Measurements from ENCODE around the gene TGFB1I1.

The TGFB1I1 gene

DNA sequence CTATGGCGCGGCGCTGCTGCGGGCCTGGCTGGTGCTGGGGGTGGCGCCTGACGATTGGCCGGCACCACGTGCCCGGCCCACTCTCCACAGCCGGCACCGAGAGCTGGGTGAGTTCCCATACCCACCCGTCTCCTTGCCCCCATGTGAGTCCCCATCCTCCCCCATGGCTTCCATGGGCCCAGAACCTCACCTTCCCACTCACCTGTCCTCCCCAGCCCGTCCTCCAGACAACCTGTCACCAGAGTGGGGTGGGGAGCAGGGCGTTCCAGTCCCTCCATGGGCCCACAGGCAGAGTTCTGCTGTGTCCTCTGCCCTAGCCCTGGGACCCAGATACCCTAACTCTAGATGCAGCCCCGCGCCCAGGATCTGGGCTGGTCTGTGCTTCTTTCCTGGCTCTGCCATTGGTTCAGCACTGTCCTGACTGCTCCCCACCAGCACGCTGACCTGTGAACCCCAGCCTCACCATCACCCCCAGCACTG is 7.1 kb upstream of the TGFB1I1 start:
- no peak for TF ChIP-seq RAD21 (IDR thresholded peaks at IDR 0.05; ENCODE audit: low read depth)
- no peak for TF ChIP-seq CEBPB (IDR thresholded peaks at IDR 0.05)
- TF ChIP-seq, protein P1, sequence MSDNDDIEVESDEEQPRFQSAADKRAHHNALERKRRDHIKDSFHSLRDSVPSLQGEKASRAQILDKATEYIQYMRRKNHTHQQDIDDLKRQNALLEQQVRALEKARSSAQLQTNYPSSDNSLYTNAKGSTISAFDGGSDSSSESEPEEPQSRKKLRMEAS (IDR thresholded peaks at IDR 0.05): no peak
- no peak for TF ChIP-seq NFIC (IDR thresholded peaks at IDR 0.05)
- TF ChIP-seq, protein P2, sequence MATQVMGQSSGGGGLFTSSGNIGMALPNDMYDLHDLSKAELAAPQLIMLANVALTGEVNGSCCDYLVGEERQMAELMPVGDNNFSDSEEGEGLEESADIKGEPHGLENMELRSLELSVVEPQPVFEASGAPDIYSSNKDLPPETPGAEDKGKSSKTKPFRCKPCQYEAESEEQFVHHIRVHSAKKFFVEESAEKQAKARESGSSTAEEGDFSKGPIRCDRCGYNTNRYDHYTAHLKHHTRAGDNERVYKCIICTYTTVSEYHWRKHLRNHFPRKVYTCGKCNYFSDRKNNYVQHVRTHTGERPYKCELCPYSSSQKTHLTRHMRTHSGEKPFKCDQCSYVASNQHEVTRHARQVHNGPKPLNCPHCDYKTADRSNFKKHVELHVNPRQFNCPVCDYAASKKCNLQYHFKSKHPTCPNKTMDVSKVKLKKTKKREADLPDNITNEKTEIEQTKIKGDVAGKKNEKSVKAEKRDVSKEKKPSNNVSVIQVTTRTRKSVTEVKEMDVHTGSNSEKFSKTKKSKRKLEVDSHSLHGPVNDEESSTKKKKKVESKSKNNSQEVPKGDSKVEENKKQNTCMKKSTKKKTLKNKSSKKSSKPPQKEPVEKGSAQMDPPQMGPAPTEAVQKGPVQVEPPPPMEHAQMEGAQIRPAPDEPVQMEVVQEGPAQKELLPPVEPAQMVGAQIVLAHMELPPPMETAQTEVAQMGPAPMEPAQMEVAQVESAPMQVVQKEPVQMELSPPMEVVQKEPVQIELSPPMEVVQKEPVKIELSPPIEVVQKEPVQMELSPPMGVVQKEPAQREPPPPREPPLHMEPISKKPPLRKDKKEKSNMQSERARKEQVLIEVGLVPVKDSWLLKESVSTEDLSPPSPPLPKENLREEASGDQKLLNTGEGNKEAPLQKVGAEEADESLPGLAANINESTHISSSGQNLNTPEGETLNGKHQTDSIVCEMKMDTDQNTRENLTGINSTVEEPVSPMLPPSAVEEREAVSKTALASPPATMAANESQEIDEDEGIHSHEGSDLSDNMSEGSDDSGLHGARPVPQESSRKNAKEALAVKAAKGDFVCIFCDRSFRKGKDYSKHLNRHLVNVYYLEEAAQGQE (IDR thresholded peaks at IDR 0.05; ENCODE audit: low read depth): no peak
- TF ChIP-seq ZBTB7A (IDR thresholded peaks at IDR 0.05; ENCODE audit: low read depth): no peak
- no peak for TF ChIP-seq FOXM1 (IDR thresholded peaks at IDR 0.05; ENCODE audit: borderline replicate concordance, low read depth)
- no peak for TF ChIP-seq CREB1 (IDR thresholded peaks at IDR 0.05; ENCODE audit: low read depth)
- no peak for TF ChIP-seq EGR1 (IDR thresholded peaks at IDR 0.05)
- TF ChIP-seq TCF12 (IDR thresholded peaks at IDR 0.05; ENCODE audit: low read depth): no peak
- no peak for TF ChIP-seq EP300 (IDR thresholded peaks at IDR 0.05; ENCODE audit: borderline replicate concordance)
- TF ChIP-seq USF1 (IDR thresholded peaks at IDR 0.05): no peak
- TF ChIP-seq YY1 (IDR thresholded peaks at IDR 0.05; ENCODE audit: low read depth): no peak
- TF ChIP-seq TAF1 (IDR thresholded peaks at IDR 0.05; ENCODE audit: low read depth): no peak
- no peak for TF ChIP-seq TEAD4 (IDR thresholded peaks at IDR 0.05)

DNA sequence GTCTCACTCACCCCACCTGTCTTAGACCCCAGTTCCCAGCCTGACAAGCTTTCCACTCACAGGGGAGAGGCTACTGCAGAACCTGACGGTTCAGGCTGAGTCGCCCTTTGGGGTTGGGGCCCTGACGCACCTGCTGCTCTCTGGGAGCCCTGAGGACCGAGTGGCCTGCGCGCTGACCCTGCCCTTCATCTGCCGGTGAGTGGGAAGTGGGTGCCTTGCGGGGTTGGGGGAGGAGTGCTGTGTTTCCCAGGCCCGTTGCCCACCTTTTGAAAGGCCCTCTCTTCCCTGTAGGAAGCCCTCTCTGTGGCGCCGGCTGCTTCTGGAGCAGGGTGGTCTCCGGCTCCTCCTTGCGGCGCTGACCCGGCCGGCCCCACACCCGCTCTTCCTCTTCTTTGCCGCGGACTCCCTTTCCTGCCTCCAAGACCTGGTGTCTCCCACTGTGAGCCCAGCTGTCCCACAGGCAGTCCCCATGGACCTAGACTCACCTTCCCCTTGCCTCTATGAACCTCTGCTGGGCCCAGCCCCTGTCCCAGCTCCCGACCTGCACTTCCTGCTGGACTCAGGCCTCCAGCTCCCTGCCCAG is 6.1 kb upstream of the TGFB1I1 start:
- TF ChIP-seq, protein P2 (IDR thresholded peaks at IDR 0.05; ENCODE audit: low read depth): no peak
- TF ChIP-seq FOXM1 (IDR thresholded peaks at IDR 0.05; ENCODE audit: borderline replicate concordance, low read depth): no peak
- TF ChIP-seq EP300 (IDR thresholded peaks at IDR 0.05; ENCODE audit: borderline replicate concordance): no peak
- TF ChIP-seq TEAD4 (IDR thresholded peaks at IDR 0.05): no peak
- no peak for TF ChIP-seq NFIC (IDR thresholded peaks at IDR 0.05)
- no peak for TF ChIP-seq ZBTB7A (IDR thresholded peaks at IDR 0.05; ENCODE audit: low read depth)
- TF ChIP-seq TCF12 (IDR thresholded peaks at IDR 0.05; ENCODE audit: low read depth): no peak
- TF ChIP-seq CEBPB (IDR thresholded peaks at IDR 0.05): no peak
- TF ChIP-seq, protein P1 (IDR thresholded peaks at IDR 0.05): no peak
- TF ChIP-seq CREB1 (IDR thresholded peaks at IDR 0.05; ENCODE audit: low read depth): no peak
- TF ChIP-seq USF1 (IDR thresholded peaks at IDR 0.05): no peak
- TF ChIP-seq YY1 (IDR thresholded peaks at IDR 0.05; ENCODE audit: low read depth): no peak
- TF ChIP-seq EGR1 (IDR thresholded peaks at IDR 0.05): no peak
- TF ChIP-seq TAF1 (IDR thresholded peaks at IDR 0.05; ENCODE audit: low read depth): no peak
- no peak for TF ChIP-seq RAD21 (IDR thresholded peaks at IDR 0.05; ENCODE audit: low read depth)

DNA sequence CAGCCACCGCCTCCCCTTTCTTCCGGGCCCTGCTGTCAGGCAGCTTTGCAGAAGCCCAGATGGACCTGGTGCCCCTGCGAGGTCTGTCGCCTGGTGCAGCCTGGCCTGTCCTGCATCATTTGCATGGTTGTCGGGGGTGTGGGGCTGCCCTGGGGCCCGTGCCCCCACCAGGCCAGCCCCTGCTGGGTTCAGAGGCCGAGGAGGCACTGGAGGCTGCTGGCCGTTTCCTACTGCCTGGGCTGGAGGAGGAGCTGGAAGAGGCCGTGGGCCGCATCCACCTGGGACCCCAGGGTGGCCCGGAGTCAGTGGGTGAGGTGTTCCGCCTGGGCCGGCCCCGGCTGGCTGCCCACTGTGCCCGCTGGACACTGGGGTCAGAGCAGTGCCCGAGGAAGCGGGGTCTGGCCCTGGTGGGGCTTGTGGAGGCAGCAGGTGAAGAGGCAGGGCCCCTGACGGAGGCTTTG is 5.5 kb upstream of the TGFB1I1 start:
- TF ChIP-seq TEAD4 (IDR thresholded peaks at IDR 0.05) (no peak), YY1 (IDR thresholded peaks at IDR 0.05; ENCODE audit: low read depth) (no peak), USF1 (IDR thresholded peaks at IDR 0.05) (no peak), FOXM1 (IDR thresholded peaks at IDR 0.05; ENCODE audit: borderline replicate concordance, low read depth) (no peak), TAF1 (IDR thresholded peaks at IDR 0.05; ENCODE audit: low read depth) (no peak), ZBTB7A (IDR thresholded peaks at IDR 0.05; ENCODE audit: low read depth) (no peak), EGR1 (IDR thresholded peaks at IDR 0.05) (no peak)

- no peak for TF ChIP-seq NFIC (IDR thresholded peaks at IDR 0.05)
- TF ChIP-seq, protein P1 (IDR thresholded peaks at IDR 0.05): no peak
- no peak for TF ChIP-seq USF1 (IDR thresholded peaks at IDR 0.05)
- no peak for TF ChIP-seq CREB1 (IDR thresholded peaks at IDR 0.05; ENCODE audit: low read depth)
- TF ChIP-seq EGR1 (IDR thresholded peaks at IDR 0.05): no peak
- TF ChIP-seq YY1 (IDR thresholded peaks at IDR 0.05; ENCODE audit: low read depth): no peak
- no peak for TF ChIP-seq FOXM1 (IDR thresholded peaks at IDR 0.05; ENCODE audit: borderline replicate concordance, low read depth)
These were observed 4.7 kb upstream of the TGFB1I1 start for GRCh38 chr16:31467151-31467773.

All from Ishikawa (cell line).